MCF 10A (cell line): ENCODE measurements around the gene ATP8B4. TPM values are rescaled to one million over a fixed set of nuclear protein-coding genes. Genes with fewer than 3 reads are reported as not detected.

Source experiments
- BruUV-seq: library from RNA; stranded (reverse); fragments of 400-500 nt; replicated peaks from 2 replicates; lab custom pipeline; 2021; lab: Mats Ljungman, UMichigan
- CTCF ChIA-PET: fragments of 300-600 bp; sonication (Branson Sonifier 250); formaldehyde crosslinking; extraction: SDS; loops from one replicate; lab custom pipeline; 2021; ENCODE audit warnings: antibody characterized with exemption, inconsistent platforms; lab: Yijun Ruan, JAX
- POLR2A ChIA-PET: fragments of 300-600, 350-650 bp; sonication (Branson Sonifier 250); formaldehyde crosslinking; extraction: SDS; loops from one replicate; lab custom pipeline; 2020; ENCODE audit warnings: antibody characterized with exemption, inconsistent platforms; lab: Yijun Ruan, JAX
- DNase-seq: peaks from one replicate; pipeline ENCODE4 v3.0.0-alpha.2; 2018; ENCODE audit not compliant: unreplicated experiment
- H3K27ac Mint-ChIP-seq: one replicate; pipeline ENCODE4 v1.8.0; 2022; ENCODE audit warnings: mild to moderate bottlenecking, low read depth, mixed read lengths; ENCODE audit not compliant: unreplicated experiment
- H3K27me3 Mint-ChIP-seq: one replicate; pipeline ENCODE4 v1.8.0; 2022; ENCODE audit warnings: mixed read lengths; ENCODE audit not compliant: insufficient read depth, unreplicated experiment
- H3K36me3 Mint-ChIP-seq: one replicate; pipeline ENCODE4 v1.8.0; 2022; ENCODE audit warnings: mild to moderate bottlenecking, moderate library complexity, mixed read lengths; ENCODE audit not compliant: insufficient read depth, unreplicated experiment
- H3K4me1 Mint-ChIP-seq: one replicate; pipeline ENCODE4 v1.8.0; 2022; ENCODE audit warnings: mixed read lengths; ENCODE audit not compliant: insufficient read depth, unreplicated experiment
- H3K4me3 Mint-ChIP-seq: one replicate; pipeline ENCODE4 v1.8.0; 2022; ENCODE audit warnings: mild to moderate bottlenecking, moderate library complexity, mixed read lengths; ENCODE audit not compliant: unreplicated experiment
- H3K9me3 Mint-ChIP-seq: one replicate; pipeline ENCODE4 v1.8.0; 2022; ENCODE audit warnings: mixed read lengths; ENCODE audit not compliant: unreplicated experiment
- intact Hi-C: fragments of 100-400 bp; cut with micrococcal nuclease; formaldehyde crosslinking; loops from 2 replicates; pipeline ENCODE4 v1.14.1; 2022
- total RNA-seq: library from RNA; stranded (reverse); gene quantifications from 2 replicates; pipeline ENCODE4 v1.2.3, GENCODE V29; 2022
- TF ChIP-seq, protein P1 (sequence below): fragments of 200-600 bp; IDR thresholded peaks from one replicate; pipeline ENCODE4 v1.8.0; 2022; ENCODE audit warnings: antibody characterized with exemption, mild to moderate bottlenecking; ENCODE audit not compliant: unreplicated experiment

Gene ATP8B4
- total RNA-seq, 1 experiment from 2014 or later = not detected

- Mint-ChIP-seq H3K36me3 (no peaks in the 10 kb centered on the region), H3K4me1 (no peaks in the 10 kb centered on the region)
- TF ChIP-seq, protein P1, sequence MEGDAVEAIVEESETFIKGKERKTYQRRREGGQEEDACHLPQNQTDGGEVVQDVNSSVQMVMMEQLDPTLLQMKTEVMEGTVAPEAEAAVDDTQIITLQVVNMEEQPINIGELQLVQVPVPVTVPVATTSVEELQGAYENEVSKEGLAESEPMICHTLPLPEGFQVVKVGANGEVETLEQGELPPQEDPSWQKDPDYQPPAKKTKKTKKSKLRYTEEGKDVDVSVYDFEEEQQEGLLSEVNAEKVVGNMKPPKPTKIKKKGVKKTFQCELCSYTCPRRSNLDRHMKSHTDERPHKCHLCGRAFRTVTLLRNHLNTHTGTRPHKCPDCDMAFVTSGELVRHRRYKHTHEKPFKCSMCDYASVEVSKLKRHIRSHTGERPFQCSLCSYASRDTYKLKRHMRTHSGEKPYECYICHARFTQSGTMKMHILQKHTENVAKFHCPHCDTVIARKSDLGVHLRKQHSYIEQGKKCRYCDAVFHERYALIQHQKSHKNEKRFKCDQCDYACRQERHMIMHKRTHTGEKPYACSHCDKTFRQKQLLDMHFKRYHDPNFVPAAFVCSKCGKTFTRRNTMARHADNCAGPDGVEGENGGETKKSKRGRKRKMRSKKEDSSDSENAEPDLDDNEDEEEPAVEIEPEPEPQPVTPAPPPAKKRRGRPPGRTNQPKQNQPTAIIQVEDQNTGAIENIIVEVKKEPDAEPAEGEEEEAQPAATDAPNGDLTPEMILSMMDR = no peak
These were observed 51.8 kb downstream of the ATP8B4 start for GRCh38 chr15:50067254-50067653.

DNA sequence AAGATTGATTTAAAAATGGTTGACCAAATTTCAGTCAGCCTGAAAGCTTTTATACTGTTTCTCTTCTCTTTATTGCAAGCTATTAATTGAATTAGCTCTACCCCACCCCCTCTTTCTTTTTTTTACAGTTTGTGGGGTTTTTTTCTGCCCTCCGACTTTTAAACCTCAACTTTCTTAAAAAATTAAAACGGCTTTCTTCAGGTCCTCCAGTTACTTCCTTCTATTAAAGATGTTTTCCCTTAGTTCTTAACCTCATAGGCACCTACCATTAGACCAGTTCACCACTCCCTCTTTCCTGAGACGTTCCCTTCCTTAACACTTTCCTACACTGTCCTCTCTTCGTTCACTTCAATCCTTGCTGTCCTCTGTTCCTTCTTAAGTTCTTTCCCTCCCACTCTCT lies 52.4 kb downstream of the ATP8B4 start:
- ChIA-PET POLR2A (interaction anchor here (0.6 kb wide), 1 partner anchor 49 kb away, joined by 3 read pairs; no protein-coding TSS in a partner anchor), CTCF (interaction anchor here (0.6 to 1.5 kb wide), 3 partner anchors 15 to 704 kb away, joined by 3 to 9 read pairs (median 4); no protein-coding TSS in a partner anchor)
- Mint-ChIP-seq H3K4me3 (no peak overlapping the region), H3K9me3 (no peaks in the 10 kb centered on the region), H3K4me1 (no peaks in the 10 kb centered on the region), H3K27me3 (no peaks in the 10 kb centered on the region), H3K27ac (no peak overlapping the region), H3K36me3 (no peaks in the 10 kb centered on the region)
- no TSS peak for BruUV-seq
- DNase-seq = no peak
- intact Hi-C loops = no loop called here
- TF ChIP-seq, protein P1 = no peak

More at GRCh38 chr15:50067254-50067653, 51.8 kb downstream of the ATP8B4 start:
- intact Hi-C loops = no loop called here
- H3K9me3 Mint-ChIP-seq = no peaks in the 10 kb centered on the region
- H3K27me3 Mint-ChIP-seq = no peaks in the 10 kb centered on the region
- no peak overlapping the region for H3K4me3 Mint-ChIP-seq
- CTCF ChIA-PET = interaction anchor here (0.6 to 1.5 kb wide), 3 partner anchors 16 to 705 kb away, joined by 3 to 9 read pairs (median 4); no protein-coding TSS in a partner anchor
- no peak overlapping the region for H3K27ac Mint-ChIP-seq
- POLR2A ChIA-PET = interaction anchor here (0.5 kb wide), 1 partner anchor 894 kb away, joined by 3 read pairs; no protein-coding TSS in a partner anchor
- BruUV-seq = no TSS peak
- no peak for DNase-seq

DNA sequence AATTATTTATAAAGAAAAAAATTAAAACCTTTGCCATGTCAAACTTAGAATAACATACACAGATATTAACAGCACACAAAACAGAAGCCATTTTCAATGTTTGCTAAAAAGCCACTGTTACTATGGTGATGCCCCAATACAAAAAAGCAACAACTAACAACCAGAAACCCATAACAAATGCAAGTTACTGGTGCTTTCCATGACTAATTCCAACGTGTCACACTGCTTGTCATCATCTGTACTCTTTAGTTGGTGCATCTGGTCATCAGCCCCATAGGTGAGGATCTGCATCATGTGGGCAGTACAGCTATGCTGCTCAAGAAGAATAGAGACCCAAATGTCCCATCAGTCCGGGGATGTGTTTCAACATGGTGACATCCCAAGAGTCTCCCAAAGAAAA lies 52.8 kb downstream of the ATP8B4 start:
- TF ChIP-seq, protein P1 = no peak
- CTCF ChIA-PET = interaction anchor here (1.5 kb wide), 1 partner anchor 14 kb away, joined by 9 read pairs; no protein-coding TSS in a partner anchor
- POLR2A ChIA-PET = no interaction called here
- BruUV-seq = no TSS peak
- Mint-ChIP-seq H3K36me3 (no peaks in the 10 kb centered on the region), H3K4me3 (no peak overlapping the region), H3K9me3 (no peaks in the 10 kb centered on the region), H3K27ac (no peak overlapping the region), H3K27me3 (no peaks in the 10 kb centered on the region), H3K4me1 (no peaks in the 10 kb centered on the region)
- intact Hi-C loops = no loop called here
- peak; percentile 6 for DNase-seq

GRCh38 chr15:50065279-50065678 lies 53.8 kb downstream of the ATP8B4 start:
- no peaks in the 10 kb centered on the region for H3K36me3 Mint-ChIP-seq
- POLR2A ChIA-PET = interaction anchor here (0.7 kb wide), 1 partner anchor 579 kb away, joined by 3 read pairs; no protein-coding TSS in a partner anchor
- DNase-seq = no peak
- no peaks in the 10 kb centered on the region for H3K9me3 Mint-ChIP-seq
- CTCF ChIA-PET = no interaction called here
- intact Hi-C loops = no loop called here
- no peak overlapping the region for H3K27ac Mint-ChIP-seq
- no peaks in the 10 kb centered on the region for H3K4me1 Mint-ChIP-seq
- H3K27me3 Mint-ChIP-seq = no peaks in the 10 kb centered on the region
- BruUV-seq = no TSS peak
- no peak overlapping the region for H3K4me3 Mint-ChIP-seq
- TF ChIP-seq, protein P1 = no peak
